NCI-H446 treated with DMSO at 0.1 percent for 48 hours (cell line): Measurements from ENCODE around the gene EIF6.

Experiments
- DNase-seq: peaks from one replicate; lab custom pipeline; 2025; lab: John Stamatoyannopoulos, UW

The EIF6 gene

GRCh38 chr20:35293303-35294292 is 9.0 kb upstream of the EIF6 start:
- DNase-seq: no peak

- DNase-seq: no peak
Observed at GRCh38 chr20:35292504-35293285, 8.1 kb upstream of the EIF6 start.

- DNase-seq: no peak
Observed at GRCh38 chr20:35291654-35292503, 7.3 kb upstream of the EIF6 start, which contains the start of gene FAM83C. FAM83C (minus strand) TSS chr20:35292425; CDS start chr20:35292304, 121 bp downstream.

- no peak for DNase-seq
Observed at GRCh38 chr20:35290887-35291417, 6.4 kb upstream of the EIF6 start.

- DNase-seq: no peak
Observed at GRCh38 chr20:35290186-35290886, 5.8 kb upstream of the EIF6 start.

- no peak for DNase-seq
Observed at GRCh38 chr20:35288325-35289060, 3.9 kb upstream of the EIF6 start.

GRCh38 chr20:35287509-35288324 is 3.1 kb upstream of the EIF6 start:
- DNase-seq: no peak

- no peak for DNase-seq
Observed at GRCh38 chr20:35286899-35287508, 2.4 kb upstream of the EIF6 start.

- DNase-seq: no peak
Observed at GRCh38 chr20:35286077-35286898, 1.7 kb upstream of the EIF6 start.

GRCh38 chr20:35285806-35286076 is 1.2 kb upstream of the EIF6 start:
- no peak for DNase-seq

GRCh38 chr20:35284992-35285805 is 627 bp upstream of the EIF6 start:
- no peak for DNase-seq

GRCh38 chr20:35283441-35284266 is 918 bp downstream of the EIF6 start:
- DNase-seq: no peak

- DNase-seq: no peak
Observed at GRCh38 chr20:35281506-35282101, 3.0 kb downstream of the EIF6 start.

- DNase-seq: no peak
Observed at GRCh38 chr20:35280523-35280922, 4.0 kb downstream of the EIF6 start.

- DNase-seq: no peak
Observed at GRCh38 chr20:35279533-35280174, 4.9 kb downstream of the EIF6 start.

- DNase-seq: no peak
Observed at GRCh38 chr20:35279040-35279439, 5.5 kb downstream of the EIF6 start.
